ENCODE data around the gene SMIM33.
"Not testable (repeated sequence)": the region's sequence is repeated elsewhere in the genome, so short reads cannot be mapped to it uniquely, and the experiment has no call there.

SMIM33 gene

GRCh38 chr5:139481580-139482049, 10.8 kb downstream of the SMIM33 start:
- in situ Hi-C loops (cut with MboI; ENCODE audit: low sequenced_read_pairs): no loop called here

DNA sequence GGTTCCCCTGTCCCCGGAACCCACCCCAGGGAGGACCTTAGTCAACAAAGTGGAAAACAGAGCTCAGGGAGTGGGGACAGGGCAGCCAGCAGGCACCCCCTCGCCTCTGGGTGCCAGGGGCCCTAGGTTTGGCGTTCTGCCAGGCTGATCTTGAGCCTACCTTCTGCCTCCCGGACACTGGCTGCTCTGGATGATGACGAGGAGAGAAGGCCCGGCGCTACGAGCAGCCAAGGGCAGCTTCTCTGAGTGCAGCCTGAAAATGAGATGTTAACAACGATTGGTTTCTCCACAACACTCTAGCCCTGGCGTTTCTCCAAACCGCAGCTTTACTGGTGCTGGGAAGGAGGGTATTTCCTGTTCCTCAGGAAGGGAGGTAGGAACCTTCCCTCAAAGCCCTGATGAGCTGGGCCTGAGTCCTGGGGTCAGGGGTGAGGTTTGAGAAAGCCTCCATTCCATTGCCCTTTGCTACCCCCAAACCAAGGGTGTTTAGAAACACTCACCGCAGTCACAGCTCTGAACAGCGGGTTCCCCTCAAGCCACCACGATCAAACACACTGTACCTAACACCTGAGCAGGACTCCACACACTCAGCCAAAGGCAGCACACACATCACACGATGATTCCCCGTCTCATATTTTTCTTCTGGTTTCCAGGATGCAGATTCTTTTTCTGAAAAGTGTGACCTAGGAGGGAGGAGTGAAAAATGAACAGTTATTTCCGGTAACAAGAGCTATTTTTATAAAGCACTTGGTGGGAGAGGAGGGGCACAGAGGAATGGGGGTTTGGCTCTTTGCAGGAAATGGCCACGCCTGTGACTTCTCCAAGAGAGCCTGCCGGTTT, 11.5 kb downstream of the SMIM33 start, which contains the start of gene STING1:
TSS of gene STING1 (minus strand) at position 709 of the 840 bp plus-strand sequence. CDS start 1,054 bp downstream, outside the sequence.
- in situ Hi-C loops (cut with MboI; ENCODE audit: low sequenced_read_pairs): no loop called here

DNA sequence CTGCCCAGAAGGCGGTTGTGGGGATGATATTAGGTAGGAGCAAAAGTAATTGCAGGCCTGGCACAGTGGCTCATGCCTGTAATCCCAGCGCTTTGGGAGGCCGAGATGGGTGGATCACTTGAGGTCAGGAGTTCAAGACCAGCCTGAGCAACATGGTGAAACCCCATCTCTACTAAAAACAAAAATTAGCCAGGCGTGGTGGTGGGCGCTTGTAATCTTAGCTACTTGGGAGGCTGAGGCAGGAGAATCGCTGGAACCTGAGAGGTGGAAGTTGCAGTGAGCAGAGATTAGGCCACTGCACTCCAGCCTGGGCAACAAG, 12.0 kb downstream of the SMIM33 start:
- in situ Hi-C loops (cut with MboI; ENCODE audit: low sequenced_read_pairs): not testable (repeated sequence)

DNA sequence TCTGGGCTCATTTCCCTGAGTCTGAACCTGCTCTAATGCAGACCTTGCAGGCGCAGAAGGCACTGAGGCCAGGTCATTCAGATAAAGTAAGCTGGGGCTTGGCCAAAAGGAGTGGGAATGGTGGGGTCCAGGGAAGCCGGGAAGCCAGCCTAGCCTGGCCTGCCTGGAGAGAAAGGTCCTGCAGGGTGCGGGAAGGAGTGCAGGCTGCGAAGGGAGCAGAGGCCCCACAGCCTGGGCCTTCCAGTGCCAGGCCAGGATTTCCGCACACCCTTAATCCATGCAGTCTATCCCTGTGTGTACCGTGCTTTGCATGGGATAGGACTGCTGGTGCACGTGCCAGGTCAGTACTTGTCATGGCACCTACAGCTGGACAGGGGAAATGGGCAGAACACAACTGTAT, 15.4 kb downstream of the SMIM33 start:
- in situ Hi-C loops (cut with MboI; ENCODE audit: low sequenced_read_pairs): no loop called here

GRCh38 chr5:139488260-139488659, 17.5 kb downstream of the SMIM33 start:
- in situ Hi-C loops (cut with MboI; ENCODE audit: low sequenced_read_pairs): no loop called here

- in situ Hi-C loops (cut with MboI; ENCODE audit: low sequenced_read_pairs): no loop called here
These were observed 21.9 kb downstream of the SMIM33 start for GRCh38 chr5:139492700-139493192.

DNA sequence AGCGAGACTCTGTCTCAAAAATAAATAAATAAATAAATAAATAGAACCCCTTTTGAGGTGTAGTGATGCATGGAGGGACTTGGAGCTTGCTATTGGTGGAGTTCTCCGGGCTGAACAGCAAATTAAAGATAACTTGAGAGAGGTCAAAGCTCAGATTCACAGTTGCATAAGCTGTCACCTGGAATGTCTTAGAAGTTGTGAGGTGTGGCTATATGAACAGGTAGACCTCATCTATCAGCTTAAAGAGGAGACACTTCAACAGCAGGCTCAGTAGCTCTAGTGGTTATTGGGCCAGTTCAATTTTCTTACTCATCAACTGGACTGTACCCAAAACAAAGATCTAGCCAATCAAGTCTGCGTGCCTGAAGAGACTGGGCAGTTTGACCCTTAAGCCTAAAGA, 23.5 kb downstream of the SMIM33 start:
- in situ Hi-C loops (cut with MboI; ENCODE audit: low sequenced_read_pairs): no loop called here

DNA sequence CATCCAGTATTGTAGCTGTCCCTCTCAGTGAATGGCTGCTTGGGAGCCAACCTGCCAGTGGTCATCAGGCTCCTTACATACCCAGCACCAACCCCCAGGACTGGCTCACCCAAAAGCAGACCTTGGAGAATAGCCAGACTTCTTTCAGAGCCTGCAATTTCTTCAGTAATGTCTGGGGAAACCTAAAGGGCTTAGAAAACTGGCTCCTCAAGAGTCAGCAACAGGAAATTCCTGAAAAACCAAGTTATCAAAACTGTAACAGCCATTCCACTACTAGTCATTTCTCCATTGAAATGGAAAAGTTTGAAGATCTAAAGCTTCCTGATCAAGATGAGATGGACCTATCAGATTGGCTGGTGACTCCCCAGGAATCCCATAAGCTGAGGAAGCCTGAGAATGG, 24.0 kb downstream of the SMIM33 start:
- in situ Hi-C loops (cut with MboI; ENCODE audit: low sequenced_read_pairs): no loop called here

- in situ Hi-C loops (cut with MboI; ENCODE audit: low sequenced_read_pairs): no loop called here
These were observed 25.0 kb downstream of the SMIM33 start for GRCh38 chr5:139495638-139496435.

DNA sequence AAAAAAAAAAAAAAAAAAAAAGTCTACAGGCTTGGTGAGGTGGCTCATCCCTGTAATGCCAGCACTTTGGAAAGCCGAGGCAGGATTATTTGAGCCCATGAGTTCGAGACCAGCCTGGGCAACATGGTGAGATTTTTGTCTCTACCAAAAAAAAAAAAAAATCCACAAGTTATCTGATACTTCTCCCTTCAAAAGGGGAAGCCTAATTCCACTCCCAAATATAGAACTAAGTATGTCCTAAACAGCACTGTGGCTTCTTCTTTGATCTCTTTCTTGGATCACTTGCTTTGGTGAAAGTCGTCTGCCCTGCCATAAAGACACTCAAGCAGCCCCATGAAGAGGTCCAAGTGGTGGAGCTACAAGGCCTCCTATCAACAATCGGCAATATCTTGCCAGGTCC, 30.6 kb downstream of the SMIM33 start:
- in situ Hi-C loops (cut with MboI; ENCODE audit: low sequenced_read_pairs): no loop called here

DNA sequence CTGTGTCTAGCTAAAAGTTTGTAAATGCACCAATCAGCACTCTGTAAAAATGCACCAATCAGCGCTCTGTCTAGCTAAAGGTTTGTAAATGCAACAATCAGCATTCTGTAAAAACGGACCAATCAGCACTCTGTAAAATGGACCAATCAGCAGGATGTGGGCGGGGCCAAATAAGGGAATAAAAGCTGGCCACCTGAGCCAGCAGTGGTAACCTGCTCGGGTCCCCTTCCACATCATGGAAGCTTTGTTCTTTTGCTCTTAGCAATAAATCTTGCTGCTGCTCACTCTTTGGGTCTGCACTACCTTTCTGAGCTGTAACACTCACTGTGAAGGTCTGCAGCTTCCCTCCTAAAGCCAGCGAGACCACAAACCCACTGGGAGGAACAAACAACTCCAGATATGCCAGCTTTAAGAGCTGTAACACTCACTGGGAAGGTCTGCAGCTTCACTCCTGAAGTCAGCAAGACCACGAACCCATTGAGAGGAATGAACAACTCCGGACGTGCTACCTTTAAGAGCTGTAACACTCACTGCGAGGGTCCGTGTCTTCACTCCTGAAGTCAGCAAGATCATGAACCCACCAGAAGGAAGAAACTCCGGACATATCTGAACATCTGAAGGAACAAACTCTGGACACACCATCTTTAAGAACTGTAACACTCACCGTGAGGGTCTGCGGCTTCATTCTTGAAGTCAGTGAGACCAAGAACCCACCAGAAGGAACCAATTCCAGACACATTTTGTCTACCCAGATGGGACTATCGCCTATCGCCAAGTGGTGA, 32.4 kb downstream of the SMIM33 start:
- in situ Hi-C loops (cut with MboI; ENCODE audit: low sequenced_read_pairs): not testable (repeated sequence)

GRCh38 chr5:139503879-139504278, 33.1 kb downstream of the SMIM33 start:
- in situ Hi-C loops (cut with MboI; ENCODE audit: low sequenced_read_pairs): not testable (repeated sequence)

GRCh38 chr5:139504722-139505121, 33.9 kb downstream of the SMIM33 start:
- in situ Hi-C loops (cut with MboI; ENCODE audit: low sequenced_read_pairs): not testable (repeated sequence)

- in situ Hi-C loops (cut with MboI; ENCODE audit: low sequenced_read_pairs): loop anchor here (10.0 kb wide), 1 partner anchor 88 kb away; no protein-coding TSS in a partner anchor
These were observed 42.1 kb downstream of the SMIM33 start for GRCh38 chr5:139512786-139513390.

- in situ Hi-C loops (cut with MboI; ENCODE audit: low sequenced_read_pairs): loop anchor here (10.0 kb wide), 1 partner anchor 89 kb away; no protein-coding TSS in a partner anchor
These were observed 42.6 kb downstream of the SMIM33 start for GRCh38 chr5:139513434-139513833.

DNA sequence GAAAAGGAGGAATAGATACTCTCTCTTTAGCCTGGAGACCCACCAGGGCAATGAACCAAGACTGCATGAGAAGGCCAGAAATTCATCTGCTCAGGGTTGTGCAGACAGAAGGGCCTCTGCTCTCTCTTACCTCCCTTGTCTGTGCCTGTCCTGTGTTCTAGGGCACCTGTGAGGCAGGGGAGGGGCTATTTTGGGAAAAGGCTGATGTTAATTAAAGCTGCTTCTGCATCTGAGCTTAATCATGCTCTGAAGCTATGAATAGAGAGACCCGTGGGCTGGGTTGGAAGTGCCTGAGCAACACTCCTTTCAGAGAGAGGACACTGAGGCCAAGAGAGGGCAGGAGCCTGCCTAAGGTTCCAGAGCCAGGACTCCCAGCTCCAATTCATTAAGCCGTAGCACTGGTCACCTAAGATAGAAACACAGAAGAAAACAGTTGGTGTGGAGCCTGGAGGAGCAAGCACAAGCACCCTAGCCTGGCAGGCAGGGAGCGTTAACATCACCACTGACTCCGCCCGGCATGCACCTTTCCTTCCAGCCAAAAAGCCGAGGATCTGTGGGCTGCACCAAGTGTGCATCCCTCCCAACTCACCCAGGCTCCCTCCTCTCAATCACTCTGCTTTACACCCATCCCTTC, 43.2 kb downstream of the SMIM33 start:
- in situ Hi-C loops (cut with MboI; ENCODE audit: low sequenced_read_pairs): loop anchor here (10.0 kb wide), 1 partner anchor 89 kb away; no protein-coding TSS in a partner anchor

DNA sequence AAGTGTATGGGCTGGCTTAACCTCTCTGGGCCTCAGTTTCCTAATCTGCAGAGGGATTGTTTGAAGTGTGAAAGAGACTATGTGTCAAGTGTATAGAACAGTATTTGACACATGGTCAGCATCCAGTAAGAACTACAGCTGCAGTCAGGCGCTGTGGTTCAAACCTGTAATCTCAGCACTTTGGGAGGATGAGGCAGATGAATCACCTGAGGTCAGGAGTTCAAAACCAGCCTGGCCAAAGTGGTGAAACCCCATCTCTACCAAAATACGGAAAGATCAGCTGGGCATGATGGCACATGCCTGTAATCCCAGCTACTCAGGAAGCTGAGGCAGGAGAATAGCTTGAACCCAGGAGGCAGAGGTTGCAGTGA, 43.7 kb downstream of the SMIM33 start:
- in situ Hi-C loops (cut with MboI; ENCODE audit: low sequenced_read_pairs): loop anchor here (10.0 kb wide), 1 partner anchor 90 kb away; no protein-coding TSS in a partner anchor

DNA sequence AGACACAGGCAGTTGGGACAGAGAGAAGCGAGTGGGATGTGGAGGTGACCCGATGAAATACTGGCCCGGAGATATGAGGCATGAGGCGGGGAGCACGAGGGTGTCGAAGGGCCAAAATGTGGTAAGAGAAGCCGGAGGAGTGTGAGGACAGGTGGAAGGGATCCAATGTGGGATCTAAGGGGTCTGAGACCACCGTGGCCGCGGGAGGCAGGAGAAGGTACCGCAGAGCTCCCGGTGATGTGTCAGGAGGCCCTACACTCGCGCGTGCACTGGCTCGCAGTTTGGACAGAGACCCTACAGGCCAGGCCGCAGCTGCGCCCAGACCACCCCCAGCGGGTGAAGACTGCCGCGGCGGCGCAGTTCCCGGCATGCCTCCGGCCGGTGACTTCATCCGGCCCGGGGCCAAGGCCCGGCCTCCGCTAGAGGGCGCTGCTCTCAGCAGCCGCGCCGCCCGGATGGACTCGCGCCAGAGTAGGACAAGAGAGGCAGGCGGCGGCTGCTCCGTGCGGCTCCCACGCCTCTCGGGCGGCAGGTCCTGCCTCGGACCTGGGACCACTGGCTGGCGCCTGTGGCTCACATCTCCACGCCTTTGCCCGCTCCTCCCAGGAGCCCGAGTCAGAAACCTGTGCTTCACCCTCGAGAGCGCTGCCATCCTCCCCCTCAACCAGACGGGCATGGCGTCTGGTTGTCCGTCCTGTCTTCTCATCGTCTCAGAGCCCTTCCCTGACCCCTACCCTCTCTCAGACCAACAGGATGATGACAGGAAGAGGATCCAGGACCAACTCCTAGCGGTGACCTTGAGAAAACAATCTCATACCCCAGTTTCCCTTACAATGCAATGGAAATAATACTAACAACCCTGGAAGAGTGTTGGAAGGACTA, 47.1 kb downstream of the SMIM33 start:
- in situ Hi-C loops (cut with MboI; ENCODE audit: low sequenced_read_pairs): loop anchor here (10.0 kb wide), 1 partner anchor 93 kb away; no protein-coding TSS in a partner anchor
